Fibroblast of lung (primary cell): Measurements from ENCODE around the gene PGA3. TPM values are rescaled to one million over a fixed set of nuclear protein-coding genes. Genes with fewer than 3 reads are reported as not detected.
A peak's percentile ranks its signal among the peaks of the same experiment; 100 is the strongest.

Experiments used
- DNase-seq, 2 donors: peaks; one replicate each; pipeline versions ENCODE4 v3.0.0 to v3.0.0-alpha.2; 2010; ENCODE audit warnings: low read depth in 2 of 2
- H2AFZ ChIP-seq: 2 replicates; pipeline ENCODE4 v1.5.1; 2012; ENCODE audit warnings: low read length, control low read depth, inconsistent platforms
- H3K27ac ChIP-seq: 2 replicates; pipeline ENCODE4 v1.5.1; 2011; ENCODE audit warnings: low read length, control low read depth; ENCODE audit not compliant: insufficient read depth
- H3K27me3 ChIP-seq: 2 replicates; pipeline ENCODE4 v1.5.1; 2011; ENCODE audit warnings: mild to moderate bottlenecking, low read length; ENCODE audit not compliant: control insufficient read depth, insufficient read depth
- H3K36me3 ChIP-seq: 2 replicates; pipeline ENCODE4 v1.5.1; 2011; ENCODE audit warnings: low read length; ENCODE audit not compliant: control insufficient read depth, insufficient read depth
- H3K4me1 ChIP-seq: 2 replicates; pipeline ENCODE4 v1.5.1; 2011; ENCODE audit warnings: low read length; ENCODE audit not compliant: control insufficient read depth, insufficient read depth; ENCODE audit errors: extremely low read depth
- H3K4me2 ChIP-seq: 2 replicates; pipeline ENCODE4 v1.5.1; 2011; ENCODE audit warnings: low read length, control low read depth; ENCODE audit not compliant: insufficient read depth; ENCODE audit errors: extremely low read depth
- H3K4me3 ChIP-seq, 4 experiments: fragments of 200-600 bp in 1 of 4; sonication (generic) in 1 of 4; replicated peaks in 1 of 4; 2 replicates each; pipeline ENCODE4 v1.5.1; 2011 to 2016; ENCODE audit warnings: low read length in 4 of 4, low read depth in 3 of 4, mild to moderate bottlenecking in 3 of 4, control low read depth in 2 of 4, inconsistent platforms in 1 of 4, mixed read lengths in 1 of 4; ENCODE audit not compliant: insufficient read depth in 1 of 4; ENCODE audit errors: control extremely low read depth in 1 of 4
- H3K79me2 ChIP-seq: 2 replicates; pipeline ENCODE4 v1.5.1; 2012; ENCODE audit warnings: mild to moderate bottlenecking, low read length, inconsistent platforms; ENCODE audit not compliant: control insufficient read depth, insufficient read depth
- H3K9ac ChIP-seq: 2 replicates; pipeline ENCODE4 v1.5.1; 2011; ENCODE audit warnings: mild to moderate bottlenecking, low read length, control low read depth; ENCODE audit not compliant: insufficient read depth
- H3K9me3 ChIP-seq: 2 replicates; pipeline ENCODE4 v1.5.1; 2012; ENCODE audit warnings: low read depth, low read length; ENCODE audit not compliant: control insufficient read depth, insufficient read depth
- H4K20me1 ChIP-seq: 2 replicates; pipeline ENCODE4 v1.5.1; 2011; ENCODE audit warnings: low read length; ENCODE audit not compliant: control insufficient read depth, insufficient read depth; ENCODE audit errors: extremely low read depth
- EZH2 ChIP-seq: IDR thresholded peaks from 2 replicates; pipeline ENCODE4 v1.5.1; 2012; ENCODE audit warnings: low read length, control low read depth, mild to moderate bottlenecking; ENCODE audit errors: missing control alignments
- polyA plus RNA-seq, 2 donors: library from polyadenylated mRNA; depleted of rRNA in 1 of 2; stranded (reverse) in 1 of 2; unstranded in 1 of 2; fragments of >200 nt; gene quantifications; 2 replicates each; pipeline ENCODE4 v1.2.1, GENCODE V29; 2011 to 2012; ENCODE audit warnings: missing spikeins in 1 of 2
- total RNA-seq: library from RNA; depleted of rRNA; stranded (reverse); fragments of >200 nt; gene quantifications from 2 replicates; pipeline ENCODE4 v1.2.1, GENCODE V29; 2014
- TF ChIP-seq, protein P1 (sequence below), 2 donors: IDR thresholded peaks in 1 of 2; conservative IDR thresholded peaks in 1 of 2; 1 replicate in 1 of 2; 2 replicates in 1 of 2; pipeline ENCODE4 v1.5.1; 2011 to 2012; ENCODE audit warnings: low read length in 2 of 2, control low read depth in 1 of 2, inconsistent platforms in 1 of 2, low read depth in 1 of 2, mild to moderate bottlenecking in 1 of 2

Gene PGA3
- total and polyA plus RNA-seq, 2 donors (not counting 1 experiment from before 2014, with no cell fraction given), result 0.24 to 4.3 TPM

DNA sequence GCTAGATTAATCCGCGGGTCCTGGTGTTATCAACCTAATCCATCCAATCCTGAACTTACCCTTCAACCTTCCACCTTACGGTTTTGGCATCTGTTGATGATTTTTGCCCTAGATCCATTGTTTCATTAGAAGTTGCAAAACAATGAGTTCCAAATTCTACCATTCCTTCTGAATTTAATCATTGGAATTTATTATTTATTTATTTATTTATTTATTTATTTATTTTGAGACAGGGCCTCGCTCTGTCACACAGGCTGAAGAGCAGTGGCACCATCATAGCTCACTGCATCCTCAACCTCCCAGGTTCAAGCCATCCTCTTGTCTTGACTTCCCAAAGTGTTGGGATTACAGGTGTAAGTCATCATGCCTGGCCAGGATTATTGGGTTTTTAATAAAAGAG, 21.8 kb upstream of the PGA3 start:
- no peak for DNase-seq
- no peak overlapping the region for H2AFZ ChIP-seq

DNA sequence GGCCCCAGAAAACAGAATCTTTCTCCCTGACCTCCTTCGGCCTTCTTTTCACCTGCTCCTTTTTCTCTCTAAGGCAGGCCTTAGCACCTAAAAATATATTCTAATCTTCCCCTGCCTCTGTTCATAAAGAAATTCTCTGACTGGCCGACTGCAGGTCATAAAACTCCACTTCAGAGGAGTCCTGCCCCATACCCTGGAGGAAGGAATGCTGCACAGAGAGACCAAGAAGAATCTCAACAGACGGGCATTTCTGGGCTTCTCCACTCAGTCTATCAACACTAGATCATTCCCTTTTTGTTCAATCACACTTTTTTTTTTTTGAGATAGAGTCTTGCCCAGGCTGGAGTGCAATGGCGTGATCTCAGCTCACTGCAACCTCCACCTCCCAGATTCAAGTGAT, 19.7 kb upstream of the PGA3 start:
- DNase-seq, result no peak
- Histone ChIP-seq H3K4me2 (no peak overlapping the region), H3K9ac (no peak overlapping the region)

More for the DNA sequence above, 21.8 kb upstream of the PGA3 start:
- no peak overlapping the region for H3K27ac ChIP-seq
- no peaks in the 10 kb centered on the region for H3K36me3 ChIP-seq
- H3K4me1 ChIP-seq, result no peaks in the 10 kb centered on the region
- no peaks in the 10 kb centered on the region for H3K9me3 ChIP-seq
- TF ChIP-seq, protein P1, sequence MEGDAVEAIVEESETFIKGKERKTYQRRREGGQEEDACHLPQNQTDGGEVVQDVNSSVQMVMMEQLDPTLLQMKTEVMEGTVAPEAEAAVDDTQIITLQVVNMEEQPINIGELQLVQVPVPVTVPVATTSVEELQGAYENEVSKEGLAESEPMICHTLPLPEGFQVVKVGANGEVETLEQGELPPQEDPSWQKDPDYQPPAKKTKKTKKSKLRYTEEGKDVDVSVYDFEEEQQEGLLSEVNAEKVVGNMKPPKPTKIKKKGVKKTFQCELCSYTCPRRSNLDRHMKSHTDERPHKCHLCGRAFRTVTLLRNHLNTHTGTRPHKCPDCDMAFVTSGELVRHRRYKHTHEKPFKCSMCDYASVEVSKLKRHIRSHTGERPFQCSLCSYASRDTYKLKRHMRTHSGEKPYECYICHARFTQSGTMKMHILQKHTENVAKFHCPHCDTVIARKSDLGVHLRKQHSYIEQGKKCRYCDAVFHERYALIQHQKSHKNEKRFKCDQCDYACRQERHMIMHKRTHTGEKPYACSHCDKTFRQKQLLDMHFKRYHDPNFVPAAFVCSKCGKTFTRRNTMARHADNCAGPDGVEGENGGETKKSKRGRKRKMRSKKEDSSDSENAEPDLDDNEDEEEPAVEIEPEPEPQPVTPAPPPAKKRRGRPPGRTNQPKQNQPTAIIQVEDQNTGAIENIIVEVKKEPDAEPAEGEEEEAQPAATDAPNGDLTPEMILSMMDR (conservative IDR thresholded peaks at IDR 0.05 in 1 of 2, IDR thresholded peaks at IDR 0.05 in 1 of 2; ENCODE audit: low read depth in 1 of 2, low read length in 2 of 2), result no peak
- TF ChIP-seq EZH2, result no peak
- H3K27me3 ChIP-seq, result no peaks in the 10 kb centered on the region
- H3K4me2 ChIP-seq, result no peak overlapping the region
- no peaks in the 10 kb centered on the region for H4K20me1 ChIP-seq
- no peak overlapping the region for H3K4me3 ChIP-seq
- no peaks in the 10 kb centered on the region for H3K79me2 ChIP-seq
- H3K9ac ChIP-seq, result no peak overlapping the region

DNA sequence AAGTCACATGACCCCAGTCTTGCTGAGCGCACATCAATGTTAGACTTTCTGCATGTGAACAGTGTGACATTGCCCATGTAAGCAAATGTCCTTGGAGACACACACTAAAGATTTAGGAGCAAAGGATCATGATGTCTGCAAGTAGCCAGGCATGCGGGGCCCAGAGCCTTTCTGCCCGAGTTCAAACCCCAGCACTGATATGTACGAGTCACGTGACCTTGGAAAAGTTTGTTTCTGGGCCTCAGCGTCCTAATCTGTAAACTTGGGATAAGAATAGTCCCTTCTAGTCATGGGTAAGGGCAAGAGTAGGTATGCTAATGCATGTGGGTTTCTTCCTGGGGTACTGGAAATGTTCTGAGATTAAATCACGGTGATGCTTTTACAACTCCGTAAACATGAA, 16.8 kb upstream of the PGA3 start:
- no peak for DNase-seq
- Histone ChIP-seq H3K4me2 (no peak overlapping the region), H3K4me3 (no peak overlapping the region), H3K9ac (no peak overlapping the region), H3K9me3 (no peaks in the 10 kb centered on the region), H3K4me1 (no peaks in the 10 kb centered on the region), H4K20me1 (no peaks in the 10 kb centered on the region), H3K36me3 (no peaks in the 10 kb centered on the region), H3K27me3 (no peaks in the 10 kb centered on the region), H2AFZ (no peak overlapping the region), H3K79me2 (no peaks in the 10 kb centered on the region), H3K27ac (no peak overlapping the region)
- TF ChIP-seq, protein P1 (conservative IDR thresholded peaks at IDR 0.05 in 1 of 2, IDR thresholded peaks at IDR 0.05 in 1 of 2; ENCODE audit: low read depth in 1 of 2, low read length in 2 of 2), result no peak
- no peak for TF ChIP-seq EZH2

More for the DNA sequence above, 19.7 kb upstream of the PGA3 start:
- no peaks in the 10 kb centered on the region for H4K20me1 ChIP-seq
- no peaks in the 10 kb centered on the region for H3K27me3 ChIP-seq
- H3K27ac ChIP-seq, result no peak overlapping the region
- no peaks in the 10 kb centered on the region for H3K9me3 ChIP-seq
- no peak overlapping the region for H3K4me3 ChIP-seq
- no peaks in the 10 kb centered on the region for H3K79me2 ChIP-seq
- H3K4me1 ChIP-seq, result no peaks in the 10 kb centered on the region
- no peak for TF ChIP-seq EZH2
- TF ChIP-seq, protein P1 (conservative IDR thresholded peaks at IDR 0.05 in 1 of 2, IDR thresholded peaks at IDR 0.05 in 1 of 2; ENCODE audit: low read depth in 1 of 2, low read length in 2 of 2), result peak in 1 of 2 donors; percentile 15
- no peaks in the 10 kb centered on the region for H3K36me3 ChIP-seq
- H2AFZ ChIP-seq, result no peak overlapping the region
